Suprapubic skin (tissue), 4 donors: Measurements from ENCODE around the gene ARID3A. TPM values are rescaled to one million over a fixed set of nuclear protein-coding genes. Genes with fewer than 3 reads are reported as not detected.

ENCODE experiments used
- DNase-seq, 2 donors: peaks; one replicate each; pipeline ENCODE4 v3.0.0-alpha.2; 2019; ENCODE audit warnings: low spot score in 2 of 2
- H3K27ac ChIP-seq: fragments of 200-600 bp; sonication (generic); one replicate; pipeline ENCODE4 v1.5.1; 2019
- H3K27me3 ChIP-seq: fragments of 200-600 bp; sonication (generic); one replicate; pipeline ENCODE4 v1.5.1; 2019
- H3K36me3 ChIP-seq: fragments of 200-600 bp; sonication (generic); one replicate; pipeline ENCODE4 v1.5.1; 2019
- H3K4me1 ChIP-seq: fragments of 200-600 bp; sonication (generic); one replicate; pipeline ENCODE4 v1.5.1; 2019
- H3K4me3 ChIP-seq: fragments of 200-600 bp; sonication (generic); one replicate; pipeline ENCODE4 v1.5.1; 2019; ENCODE audit warnings: mild to moderate bottlenecking
- H3K9me3 ChIP-seq: fragments of 200-600 bp; sonication (generic); one replicate; pipeline ENCODE4 v1.5.1; 2019
- EP300 ChIP-seq: sonication (generic); formaldehyde crosslinking; IDR thresholded peaks from one replicate; pipeline ENCODE4 v1.6.1; 2017; ENCODE audit warnings: antibody characterized with exemption
- POLR2A ChIP-seq, 2 donors: fragments of 450-650 bp; IDR thresholded peaks; one replicate each; pipeline ENCODE4 v1.6.1; 2017; ENCODE audit warnings: antibody characterized with exemption in 2 of 2, mild to moderate bottlenecking in 2 of 2, moderate library complexity in 2 of 2
- POLR2AphosphoS5 ChIP-seq, 3 donors: sonication (generic); formaldehyde crosslinking; IDR thresholded peaks; one replicate each; pipeline ENCODE4 v1.6.1; 2017; ENCODE audit warnings: antibody characterized with exemption in 3 of 3
- WGBS: methylation state at CpG from one replicate; pipeline ENCODE4 v1.1.5; 2018; 5-methylcytosine and 5-hydroxymethylcytosine counted together
- total RNA-seq, 4 donors: library from RNA; depleted of rRNA; stranded (reverse); fragments of >200 nt; gene quantifications; one replicate each; pipeline ENCODE4 v1.1.0, GENCODE V29; 2016
- TF ChIP-seq, protein P1 (sequence below), 2 donors: fragments of 200-600 bp in 1 of 2; fragments of 450-650 bp in 1 of 2; sonication (generic) in 1 of 2; IDR thresholded peaks; one replicate each; pipeline ENCODE4 v1.5.1; 2016 to 2019; ENCODE audit warnings: antibody characterized with exemption in 2 of 2, mild to moderate bottlenecking in 1 of 2, moderate library complexity in 1 of 2

The ARID3A gene
- total RNA-seq, 4 donors from 2014 or later, result 4.7 to 7.5 (median 6.1) TPM

DNA sequence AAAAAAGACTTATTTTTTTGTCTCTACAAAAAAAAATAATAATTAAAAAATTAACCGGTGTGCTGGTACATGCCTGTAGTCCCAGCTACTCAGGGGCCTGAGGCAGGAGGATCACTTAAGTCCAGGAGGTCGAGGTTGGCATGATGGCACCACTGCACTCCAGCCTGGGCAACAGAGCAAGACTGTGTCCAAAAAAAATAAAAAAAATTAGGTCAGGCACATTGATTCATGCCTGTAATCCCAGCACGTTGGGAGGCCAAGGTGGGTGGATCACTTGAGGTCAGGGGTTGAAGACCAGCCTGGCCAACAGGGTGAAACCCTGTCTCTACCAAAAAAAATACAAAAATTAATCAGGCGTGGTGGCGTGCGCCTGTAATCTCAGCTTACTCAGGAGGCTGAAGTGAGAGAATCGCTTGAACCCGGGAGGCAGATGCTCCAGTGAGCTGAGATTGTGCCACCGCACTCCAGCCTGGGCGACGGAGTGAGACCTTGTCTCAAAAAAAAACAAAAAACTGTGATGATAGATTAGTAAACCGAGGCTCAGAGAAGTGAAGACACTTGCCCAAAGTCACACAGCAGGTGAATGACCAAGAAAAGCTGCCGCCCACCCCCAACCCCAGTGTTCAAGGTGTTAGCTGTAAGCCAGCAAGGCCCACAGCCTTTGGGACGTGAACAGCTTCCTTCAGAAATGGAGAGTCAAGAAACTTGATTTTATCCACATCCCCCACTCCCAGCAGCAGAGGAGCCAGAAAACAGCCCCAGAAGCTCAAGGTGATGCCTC, 23.2 kb upstream of the ARID3A start:
- TF ChIP-seq POLR2AphosphoS5 (IDR thresholded peaks at IDR 0.05), result no peak
- TF ChIP-seq, protein P1, sequence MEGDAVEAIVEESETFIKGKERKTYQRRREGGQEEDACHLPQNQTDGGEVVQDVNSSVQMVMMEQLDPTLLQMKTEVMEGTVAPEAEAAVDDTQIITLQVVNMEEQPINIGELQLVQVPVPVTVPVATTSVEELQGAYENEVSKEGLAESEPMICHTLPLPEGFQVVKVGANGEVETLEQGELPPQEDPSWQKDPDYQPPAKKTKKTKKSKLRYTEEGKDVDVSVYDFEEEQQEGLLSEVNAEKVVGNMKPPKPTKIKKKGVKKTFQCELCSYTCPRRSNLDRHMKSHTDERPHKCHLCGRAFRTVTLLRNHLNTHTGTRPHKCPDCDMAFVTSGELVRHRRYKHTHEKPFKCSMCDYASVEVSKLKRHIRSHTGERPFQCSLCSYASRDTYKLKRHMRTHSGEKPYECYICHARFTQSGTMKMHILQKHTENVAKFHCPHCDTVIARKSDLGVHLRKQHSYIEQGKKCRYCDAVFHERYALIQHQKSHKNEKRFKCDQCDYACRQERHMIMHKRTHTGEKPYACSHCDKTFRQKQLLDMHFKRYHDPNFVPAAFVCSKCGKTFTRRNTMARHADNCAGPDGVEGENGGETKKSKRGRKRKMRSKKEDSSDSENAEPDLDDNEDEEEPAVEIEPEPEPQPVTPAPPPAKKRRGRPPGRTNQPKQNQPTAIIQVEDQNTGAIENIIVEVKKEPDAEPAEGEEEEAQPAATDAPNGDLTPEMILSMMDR (IDR thresholded peaks at IDR 0.05), result no peak
- TF ChIP-seq EP300, result no peak
- no peak for TF ChIP-seq POLR2A (IDR thresholded peaks at IDR 0.05)
- H3K4me3 ChIP-seq, result no peak overlapping the region
- H3K27me3 ChIP-seq, result no peaks in the 10 kb centered on the region
- H3K27ac ChIP-seq, result no peak overlapping the region
- no peaks in the 10 kb centered on the region for H3K9me3 ChIP-seq
- peaks cover 15% of the 10 kb centered on the region for H3K36me3 ChIP-seq
- peaks cover 8% of the 10 kb centered on the region for H3K4me1 ChIP-seq
- WGBS, result 86% methylated on average over 14 of the region's 14 CpGs
- no peak for DNase-seq

DNA sequence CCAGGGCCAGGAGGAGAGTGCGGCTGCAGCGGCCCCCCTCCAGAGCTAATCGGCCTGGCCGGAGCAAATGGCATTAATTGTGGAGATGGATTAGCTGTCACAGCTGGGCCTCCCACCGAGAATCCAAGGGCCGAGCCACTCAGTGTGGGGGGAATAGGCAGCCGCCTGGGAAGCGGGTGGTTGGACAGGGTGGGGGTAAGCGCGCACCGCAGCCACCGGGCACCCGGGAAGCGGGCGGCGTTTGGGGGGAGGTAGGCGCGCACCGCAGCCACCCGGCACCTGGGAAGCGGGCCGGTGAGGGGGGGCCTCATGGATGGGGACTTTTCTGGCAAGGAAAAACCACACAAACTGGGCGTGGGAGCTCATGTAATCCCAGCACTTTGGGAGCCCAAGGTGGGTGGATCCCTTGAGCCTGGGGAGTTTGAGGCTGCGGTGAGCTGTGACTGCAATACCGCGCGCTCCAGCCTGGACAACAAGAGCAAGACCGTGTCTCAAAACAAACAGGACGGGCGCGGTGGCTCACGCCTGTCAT, 22.5 kb upstream of the ARID3A start:
- no peak for DNase-seq
- Histone ChIP-seq H3K4me3 (no peak overlapping the region), H3K27ac (no peak overlapping the region), H3K4me1 (peaks cover 9% of the 10 kb centered on the region), H3K27me3 (no peaks in the 10 kb centered on the region), H3K36me3 (peaks cover 12% of the 10 kb centered on the region), H3K9me3 (no peaks in the 10 kb centered on the region)
- TF ChIP-seq, protein P1 (IDR thresholded peaks at IDR 0.05), result no peak
- TF ChIP-seq EP300 (no peak), POLR2A (IDR thresholded peaks at IDR 0.05) (no peak), POLR2AphosphoS5 (IDR thresholded peaks at IDR 0.05) (no peak)
- WGBS, result 80% methylated on average over 1 of the region's 32 CpGs

DNA sequence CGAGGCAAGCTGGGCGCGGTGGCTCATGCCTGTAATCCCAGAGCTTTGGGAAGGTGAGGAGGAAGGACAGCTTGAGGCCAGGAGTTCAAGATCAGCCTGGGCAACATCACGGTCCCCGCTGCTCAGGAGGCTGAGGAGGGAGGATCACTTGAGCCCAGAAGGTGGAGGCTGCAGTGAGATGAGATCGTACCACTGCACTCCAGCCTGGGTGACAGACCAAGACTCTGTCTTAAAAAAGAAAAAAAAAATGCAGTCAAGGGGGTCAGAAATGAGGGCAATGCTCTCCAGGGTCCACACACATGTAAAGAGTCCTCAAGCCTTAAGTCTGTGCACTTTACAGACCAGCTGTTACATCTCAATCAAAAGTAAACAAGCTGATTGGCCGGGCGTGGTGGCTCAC, 21.3 kb upstream of the ARID3A start:
- H3K36me3 ChIP-seq, result peaks cover 3% of the 10 kb centered on the region
- no peak for TF ChIP-seq POLR2AphosphoS5 (IDR thresholded peaks at IDR 0.05)
- no peak for TF ChIP-seq EP300
- TF ChIP-seq, protein P1 (IDR thresholded peaks at IDR 0.05), result no peak
- no peak for TF ChIP-seq POLR2A (IDR thresholded peaks at IDR 0.05)
- no peaks in the 10 kb centered on the region for H3K9me3 ChIP-seq
- H3K27me3 ChIP-seq, result no peaks in the 10 kb centered on the region
- WGBS, result 91% methylated on average over 8 of the region's 8 CpGs
- no peak overlapping the region for H3K27ac ChIP-seq
- no peak overlapping the region for H3K4me3 ChIP-seq
- H3K4me1 ChIP-seq, result peaks cover 20% of the 10 kb centered on the region
- no peak for DNase-seq

DNA sequence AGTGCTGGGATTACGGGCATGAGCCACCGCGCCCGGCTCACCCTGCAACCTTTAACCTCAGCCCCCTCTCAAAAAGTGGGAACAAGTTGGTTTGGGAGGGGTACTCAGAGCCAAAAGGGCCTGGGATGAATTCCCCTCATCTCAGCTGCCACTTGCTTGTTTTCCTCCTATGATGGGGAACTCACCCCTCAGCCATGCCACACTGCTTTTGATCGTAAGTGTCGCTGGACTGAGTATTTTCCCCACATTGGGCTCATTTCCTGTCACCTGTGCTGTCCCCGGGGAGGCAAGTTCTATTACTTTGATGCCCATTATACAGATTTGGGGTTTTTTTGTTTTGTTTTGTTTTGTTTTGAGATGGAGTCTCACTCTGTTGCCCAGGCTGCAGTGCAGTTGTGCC, 19.4 kb upstream of the ARID3A start:
- no peak overlapping the region for H3K27ac ChIP-seq
- no peaks in the 10 kb centered on the region for H3K27me3 ChIP-seq
- no peaks in the 10 kb centered on the region for H3K9me3 ChIP-seq
- 86% methylated on average over 7 of the region's 7 CpGs for WGBS
- H3K36me3 ChIP-seq, result no peaks in the 10 kb centered on the region
- peaks cover 22% of the 10 kb centered on the region for H3K4me1 ChIP-seq
- no peak overlapping the region for H3K4me3 ChIP-seq
- no peak for DNase-seq
- TF ChIP-seq POLR2AphosphoS5 (IDR thresholded peaks at IDR 0.05), result no peak
- TF ChIP-seq POLR2A (IDR thresholded peaks at IDR 0.05), result no peak
- TF ChIP-seq EP300, result no peak
- TF ChIP-seq, protein P1 (IDR thresholded peaks at IDR 0.05), result no peak

DNA sequence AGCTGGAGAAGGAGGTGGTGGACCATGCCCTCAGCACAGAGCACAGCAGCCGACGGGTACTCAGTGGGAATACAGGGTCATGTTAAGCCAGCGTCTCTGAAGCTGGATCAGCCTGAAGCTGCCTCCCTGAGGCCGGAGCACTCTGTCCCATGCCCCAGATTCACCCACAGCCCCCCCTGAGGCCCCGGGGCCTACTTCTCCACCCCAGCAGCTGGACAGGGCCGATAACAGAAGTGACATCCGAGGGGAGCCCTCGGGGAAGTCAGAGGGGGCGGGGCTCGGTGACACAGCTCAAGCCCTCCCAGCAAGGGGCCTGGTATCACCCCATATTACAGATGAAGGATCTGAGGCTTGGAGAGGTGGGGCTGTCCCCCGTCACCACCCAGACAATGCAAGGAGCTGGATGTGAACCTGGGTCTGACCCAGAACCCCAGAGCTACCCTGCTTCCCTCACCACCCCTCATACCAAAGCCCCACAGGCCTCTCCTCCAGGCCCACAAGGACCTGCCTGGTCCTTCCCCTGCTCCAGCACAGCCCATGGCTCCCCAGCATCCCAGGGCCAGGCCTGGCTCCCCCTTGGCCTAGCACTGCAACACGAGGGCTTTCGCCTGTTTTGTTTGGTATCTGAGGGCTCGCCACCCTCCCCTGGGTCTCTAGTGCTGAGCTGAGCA, 18.5 kb upstream of the ARID3A start:
- Histone ChIP-seq H3K27me3 (no peaks in the 10 kb centered on the region), H3K27ac (no peak overlapping the region), H3K4me3 (no peak overlapping the region), H3K36me3 (no peaks in the 10 kb centered on the region), H3K9me3 (no peaks in the 10 kb centered on the region), H3K4me1 (peaks cover 29% of the 10 kb centered on the region)
- no peak for DNase-seq
- 93% methylated on average over 6 of the region's 14 CpGs for WGBS
- TF ChIP-seq POLR2AphosphoS5 (IDR thresholded peaks at IDR 0.05), result no peak
- TF ChIP-seq, protein P1 (IDR thresholded peaks at IDR 0.05), result no peak
- no peak for TF ChIP-seq EP300
- no peak for TF ChIP-seq POLR2A (IDR thresholded peaks at IDR 0.05)
